Inflammatory macrophage (primary cell): ENCODE measurements around the gene PRKAG1.
"Not testable (repeated sequence)": the region's sequence is repeated elsewhere in the genome, so short reads cannot be mapped to it uniquely, and the experiment has no call there.

ENCODE experiments used
- DNase-seq, 2 donors: peaks; one replicate each; pipeline ENCODE4 v3.0.0-alpha.2; 2020 to 2022
- total RNA-seq, 18 experiments: gene quantifications; one replicate each; lab custom pipeline; 2026; ENCODE audit warnings: mixed read lengths in 6 of 18, inconsistent platforms in 2 of 18; lab: John Stamatoyannopoulos, UW

PRKAG1 gene
- total RNA-seq = 0.48 to 2.8 (median 1.6) reads per million in 18 experiments

- DNase-seq = peak; percentile 96 to 98
Observed at GRCh38 chr12:49018261-49019119, at the start of gene PRKAG1. Gene PRKAG1 (minus strand): TSS chr12:49018776. CDS start chr12:49018740, 36 bp downstream.

- no peak for DNase-seq
Observed at GRCh38 chr12:49066120-49066519, 47.5 kb upstream of the PRKAG1 start.

- no peak for DNase-seq
Observed at GRCh38 chr12:49064767-49065152, 46.2 kb upstream of the PRKAG1 start.

GRCh38 chr12:49061916-49062315 is 43.3 kb upstream of the PRKAG1 start:
- DNase-seq = not testable (repeated sequence)

- DNase-seq = no peak
Observed at GRCh38 chr12:49061157-49061650, 42.6 kb upstream of the PRKAG1 start.

GRCh38 chr12:49060237-49061156 is 41.9 kb upstream of the PRKAG1 start, which contains the start of gene KMT2D:
Gene KMT2D (minus strand): TSS chr12:49060794. CDS start chr12:49055324, 5,470 bp downstream.
- DNase-seq = peak; percentile 89 to 94

DNA sequence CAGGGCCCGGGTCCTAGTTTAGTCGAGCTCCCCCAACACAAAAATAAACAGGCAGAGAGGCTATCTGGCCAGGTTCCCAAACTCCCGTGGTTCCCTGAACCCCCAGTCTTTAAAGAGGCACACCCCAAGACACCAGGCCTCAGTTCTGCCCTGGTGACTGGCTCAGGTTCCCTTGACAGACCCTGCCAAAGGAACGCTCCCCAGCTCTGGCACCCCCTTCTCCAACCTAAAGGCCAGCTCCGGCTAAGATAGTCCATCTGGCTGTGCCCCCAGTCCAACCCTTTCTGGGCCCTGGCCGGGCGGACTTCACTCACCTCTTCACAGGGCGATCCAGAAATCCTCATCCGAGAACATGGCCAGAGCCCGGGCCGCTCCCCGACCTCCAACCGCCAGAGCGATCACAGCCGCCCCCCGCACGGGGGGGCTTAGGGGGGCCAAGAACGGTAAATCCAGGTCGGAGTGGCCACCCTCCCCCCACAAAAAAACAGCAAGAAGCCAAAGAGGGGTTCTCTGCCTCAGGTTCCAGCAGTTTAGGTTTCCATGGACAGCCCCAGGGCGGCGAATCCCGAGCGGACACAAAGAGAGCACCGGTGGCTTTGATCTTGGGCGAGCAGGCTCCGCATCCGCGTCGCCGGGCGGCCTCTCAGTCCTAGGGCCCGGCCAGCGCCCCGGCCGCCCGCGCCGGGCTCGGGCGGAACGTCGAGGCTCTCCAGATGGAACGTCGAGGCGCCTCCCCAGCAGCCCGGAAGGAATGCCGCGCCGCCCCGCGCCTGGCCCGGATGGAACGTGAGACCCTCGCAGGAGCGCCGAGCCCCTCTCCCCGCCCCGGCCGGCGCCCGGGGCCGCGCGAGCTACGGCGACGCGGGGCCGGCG is 41.0 kb upstream of the PRKAG1 start:
- DNase-seq = peak in 1 of 2 donors; percentile 27

GRCh38 chr12:49059045-49059298 is 40.4 kb upstream of the PRKAG1 start:
- no peak for DNase-seq

GRCh38 chr12:49058366-49059044 is 39.9 kb upstream of the PRKAG1 start:
- DNase-seq = peak in 1 of 2 donors; percentile 10

DNA sequence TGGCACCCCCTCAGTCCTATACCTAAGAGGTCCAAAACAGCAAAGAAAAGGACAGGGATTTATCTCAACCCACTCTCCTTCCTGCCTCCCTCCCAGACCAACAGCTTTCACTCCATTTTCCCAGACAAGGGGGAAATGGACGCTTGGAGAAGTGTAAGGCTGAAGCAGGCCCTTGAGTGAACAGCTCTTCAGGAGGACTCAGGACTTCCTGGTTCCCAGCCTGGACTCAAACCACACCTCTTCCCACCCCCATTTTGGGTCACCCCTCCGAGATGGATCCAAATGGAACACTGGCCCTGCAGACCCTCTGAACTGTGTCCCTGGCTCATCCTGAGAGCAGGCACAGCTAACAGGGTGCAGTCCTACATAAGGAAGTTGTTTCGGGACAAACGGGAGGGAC is 39.3 kb upstream of the PRKAG1 start:
- peak; percentile 16 to 20 for DNase-seq

GRCh38 chr12:49055978-49056754 is 37.6 kb upstream of the PRKAG1 start:
- DNase-seq = peak; percentile 94 to 95

DNA sequence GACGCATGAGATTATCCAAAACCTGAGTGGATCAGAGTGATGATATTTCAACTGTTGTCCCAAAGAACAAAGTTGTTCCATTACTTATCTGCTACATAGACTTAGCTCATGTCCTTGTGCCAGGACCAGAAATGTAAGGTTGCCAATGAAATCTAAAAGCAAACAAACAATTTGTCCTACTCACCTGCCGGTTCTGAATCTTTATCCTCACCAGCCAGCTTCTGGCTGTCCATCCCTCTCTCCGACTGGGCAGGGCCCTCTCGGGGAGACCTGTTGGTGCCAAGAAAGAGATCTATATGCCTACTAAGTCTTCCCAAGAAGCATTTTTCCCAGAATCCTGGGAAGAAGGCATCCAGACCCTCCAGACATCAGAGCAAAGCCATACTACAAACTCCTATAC is 36.5 kb upstream of the PRKAG1 start:
- DNase-seq = no peak

DNA sequence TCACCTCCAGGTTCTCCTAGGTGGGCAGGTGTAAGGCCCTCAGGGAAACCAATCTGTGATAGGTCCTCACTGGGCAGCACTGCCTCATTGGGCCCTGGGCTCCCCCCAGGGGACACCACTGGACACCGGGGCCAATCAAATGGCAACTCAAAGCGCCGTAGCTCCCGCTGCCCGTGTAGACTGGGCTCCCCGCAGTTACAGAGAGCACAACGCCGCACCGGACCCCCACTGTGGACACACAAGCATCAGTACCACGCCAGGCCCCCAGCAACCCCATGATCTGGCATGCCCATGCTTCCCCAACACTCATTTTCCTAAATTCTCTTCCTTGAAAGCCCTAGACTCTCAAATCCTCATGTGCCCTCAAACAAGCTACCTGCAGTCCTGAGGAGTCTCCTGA is 35.9 kb upstream of the PRKAG1 start:
- DNase-seq = no peak

DNA sequence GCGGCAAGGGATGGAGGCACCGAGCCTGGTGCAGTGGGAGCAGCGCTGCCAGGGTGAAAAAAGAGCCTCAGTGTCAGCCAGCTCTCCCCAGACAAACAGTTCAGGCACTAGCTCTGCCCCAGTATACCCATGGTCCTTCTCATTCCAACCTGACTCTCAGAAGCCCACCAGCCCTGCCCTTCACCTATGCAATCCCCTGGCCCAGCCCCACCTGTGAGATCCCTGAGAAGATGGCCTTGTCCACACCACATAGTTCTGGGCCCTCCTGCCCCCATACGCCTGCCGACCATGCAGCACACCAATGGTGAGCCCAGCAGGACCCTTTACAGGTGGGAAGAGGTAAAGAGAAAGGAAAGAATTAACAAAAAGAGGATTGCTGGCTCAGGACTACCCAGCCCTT is 35.5 kb upstream of the PRKAG1 start:
- no peak for DNase-seq

DNA sequence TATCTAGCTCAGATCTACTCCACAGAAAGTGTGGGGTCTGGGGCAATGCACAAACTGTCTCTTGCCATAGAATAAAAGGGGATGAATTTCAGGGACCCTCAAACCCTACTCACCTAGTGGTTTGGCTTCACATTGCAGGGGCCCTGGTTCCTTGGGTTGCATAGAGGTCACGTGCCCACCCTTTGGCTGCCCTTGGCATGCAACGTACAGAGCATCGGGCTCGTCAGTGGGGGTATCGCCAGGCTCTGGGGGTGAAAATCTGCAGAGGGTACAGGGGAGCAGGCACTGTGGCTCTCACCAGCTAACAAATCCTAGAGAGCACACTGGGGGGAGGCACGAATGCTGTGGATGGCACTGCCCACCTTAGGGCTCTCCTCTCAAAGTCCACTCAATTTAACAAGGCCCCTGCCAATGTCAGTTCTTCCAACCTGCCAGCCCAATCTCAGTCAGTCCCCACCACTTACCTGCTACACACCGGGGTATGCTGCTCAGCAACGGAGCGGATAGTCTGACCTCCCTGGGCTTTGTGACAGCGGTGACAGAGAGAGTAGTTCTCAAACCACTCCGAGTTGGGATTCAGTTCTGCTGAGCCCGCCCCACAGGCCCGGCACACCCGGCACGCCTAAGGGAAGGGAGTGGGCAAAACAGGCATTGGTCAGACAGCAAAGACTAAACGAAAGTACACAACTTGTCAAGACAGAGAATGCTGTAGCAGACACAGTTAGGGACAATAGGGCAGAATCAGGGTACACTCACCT is 34.1 kb upstream of the PRKAG1 start:
- no peak for DNase-seq

- DNase-seq = no peak
Observed at GRCh38 chr12:49051777-49052438, 33.3 kb upstream of the PRKAG1 start.

GRCh38 chr12:49051373-49051764 is 32.8 kb upstream of the PRKAG1 start:
- no peak for DNase-seq

DNA sequence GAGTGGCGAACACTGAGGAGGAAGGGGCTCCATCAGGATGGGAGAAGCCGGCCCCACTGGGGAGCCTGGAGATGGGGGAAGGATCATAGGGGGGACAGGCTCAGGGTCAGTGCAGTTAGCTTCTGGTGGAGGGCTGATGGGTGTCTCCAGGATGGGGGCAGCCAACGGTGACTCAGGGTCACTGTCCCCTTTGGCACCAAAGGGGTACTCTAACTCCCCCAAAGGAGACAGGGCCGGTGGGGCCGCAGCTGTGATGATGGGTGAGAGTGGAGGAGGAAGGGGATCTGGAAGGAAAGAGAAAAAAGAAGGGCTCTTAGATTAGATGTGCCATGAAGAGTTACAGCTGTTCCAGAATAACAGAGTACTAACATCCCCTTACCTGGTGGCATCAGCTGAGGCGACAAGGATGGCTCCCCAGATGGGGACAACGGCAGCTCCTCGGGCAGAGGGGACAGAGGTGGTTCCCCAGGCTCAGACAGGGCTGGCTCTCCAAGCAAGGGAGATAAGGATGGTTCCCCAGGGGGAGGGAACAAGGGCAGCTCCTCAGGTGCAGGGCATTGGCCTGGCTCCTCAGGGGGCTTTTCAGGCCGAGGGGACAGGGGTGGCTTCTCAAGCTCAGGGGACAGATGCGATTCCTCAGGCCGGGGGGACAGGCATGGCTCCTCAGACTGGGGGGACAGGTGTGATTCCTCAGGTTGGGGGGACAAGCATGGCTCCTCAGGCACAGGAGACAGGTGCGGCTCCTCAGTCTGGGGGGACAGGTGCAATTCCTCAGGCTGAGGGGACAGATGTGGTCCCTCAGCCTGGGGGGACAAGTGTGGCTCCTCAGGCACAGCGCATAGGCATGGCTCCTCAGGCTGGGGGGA is 32.2 kb upstream of the PRKAG1 start:
- DNase-seq = no peak
